IMR-90 (cell line): ENCODE data around the gene RNF4. TPM values are rescaled to one million over a fixed set of nuclear protein-coding genes. Genes with fewer than 3 reads are reported as not detected.

Experiments used
- ATAC-seq: fragments of 200-7000 bp; cut with Tn5 transposase; 2 replicates; pipeline ENCODE4 v1.9.1; 2020; ENCODE audit warnings: low read depth, mild to moderate bottlenecking, moderate library complexity
- BruUV-seq: library from RNA; stranded (reverse); fragments of 400-500 nt; replicated peaks from 2 replicates; lab custom pipeline; 2021; lab: Mats Ljungman, UMichigan
- CTCF ChIA-PET: fragments of 300-600 bp; formaldehyde crosslinking; extraction: SDS; loops from one replicate; lab custom pipeline; 2021; ENCODE audit warnings: antibody characterized with exemption; lab: Yijun Ruan, JAX
- POLR2A ChIA-PET: fragments of 300-600 bp; sonication (Branson Sonifier 250); formaldehyde crosslinking; loops from one replicate; lab custom pipeline; 2022; ENCODE audit warnings: antibody characterized with exemption; ENCODE audit not compliant: unreplicated experiment; lab: Charles Lee
- DNase-seq: peaks from one replicate; pipeline ENCODE4 v3.0.0; 2013
- H2AFZ ChIP-seq: replicated peaks from 2 replicates; pipeline ENCODE3; 2013; ENCODE audit warnings: low read length, mild to moderate bottlenecking; ENCODE audit not compliant: poor library complexity
- H2AK5ac ChIP-seq: 2 replicates; pipeline ENCODE4 v1.6.1; 2013; ENCODE audit warnings: low read depth, low read length, inconsistent platforms
- H2AK9ac ChIP-seq: replicated peaks from 2 replicates; pipeline ENCODE3; 2013; ENCODE audit warnings: mild to moderate bottlenecking, low read depth, low read length, moderate library complexity; ENCODE audit not compliant: poor library complexity
- H2BK120ac ChIP-seq: 2 replicates; pipeline ENCODE4 v1.6.1; 2013; ENCODE audit warnings: low read depth, low read length, inconsistent platforms
- H2BK15ac ChIP-seq: 3 replicates; pipeline ENCODE4 v1.6.1; 2013; ENCODE audit warnings: low read depth, low read length, inconsistent platforms
- H2BK20ac ChIP-seq: 2 replicates; pipeline ENCODE4 v1.6.1; 2013; ENCODE audit warnings: low read depth, mild to moderate bottlenecking, inconsistent platforms, low read length, moderate library complexity
- H2BK5ac ChIP-seq: 2 replicates; pipeline ENCODE4 v1.6.1; 2013; ENCODE audit warnings: mild to moderate bottlenecking, low read depth, low read length, inconsistent platforms; ENCODE audit not compliant: poor library complexity, severe bottlenecking
- H3K14ac ChIP-seq: replicated peaks from 2 replicates; pipeline ENCODE4 v1.6.1; 2013; ENCODE audit warnings: low read depth, low read length, inconsistent platforms
- H3K18ac ChIP-seq: 2 replicates; pipeline ENCODE4 v1.6.1; 2013; ENCODE audit warnings: low read depth, low read length, control low read depth
- H3K23ac ChIP-seq: 2 replicates; pipeline ENCODE4 v1.6.1; 2013; ENCODE audit warnings: low read depth, low read length, inconsistent platforms
- H3K27ac ChIP-seq: 2 replicates; pipeline ENCODE4 v1.5.1; 2013; ENCODE audit warnings: mild to moderate bottlenecking, control low read depth, low read length; ENCODE audit not compliant: insufficient read depth
- H3K27me3 ChIP-seq: 2 replicates; pipeline ENCODE4 v1.6.1; 2013; ENCODE audit warnings: low read length; ENCODE audit not compliant: control insufficient read depth, insufficient read depth
- H3K36me3 ChIP-seq: 2 replicates; pipeline ENCODE4 v1.6.1; 2013; ENCODE audit warnings: low read length, mixed read lengths; ENCODE audit not compliant: control insufficient read depth, insufficient read depth
- H3K4ac ChIP-seq: 2 replicates; pipeline ENCODE4 v1.6.1; 2013; ENCODE audit warnings: low read depth, low read length, inconsistent platforms
- H3K4me1 ChIP-seq: 2 replicates; pipeline ENCODE4 v1.6.1; 2013; ENCODE audit warnings: low read length, mixed read lengths; ENCODE audit not compliant: control insufficient read depth, insufficient read depth
- H3K4me2 ChIP-seq: 2 replicates; pipeline ENCODE4 v1.6.1; 2013; ENCODE audit warnings: low read depth, mild to moderate bottlenecking, control low read depth, low read length, moderate library complexity
- H3K4me3 ChIP-seq: 2 replicates; pipeline ENCODE4 v1.5.1; 2013; ENCODE audit warnings: low read depth, mild to moderate bottlenecking, control low read depth, low read length, moderate library complexity; ENCODE audit not compliant: insufficient read depth
- H3K56ac ChIP-seq: 2 replicates; pipeline ENCODE4 v1.6.1; 2013; ENCODE audit warnings: low read length, inconsistent platforms; ENCODE audit not compliant: insufficient read depth; ENCODE audit errors: extremely low read depth
- H3K79me1 ChIP-seq, 2 experiments: 2 replicates each; pipeline ENCODE4 v1.6.1; 2013; ENCODE audit warnings: low read length in 2 of 2, inconsistent platforms in 1 of 2, low read depth in 1 of 2
- H3K9ac ChIP-seq: 2 replicates; pipeline ENCODE4 v1.6.1; 2013; ENCODE audit warnings: low read depth, low read length, control low read depth
- H3K9me1 ChIP-seq: 2 replicates; pipeline ENCODE4 v1.6.1; 2013; ENCODE audit warnings: low read length, inconsistent platforms; ENCODE audit not compliant: insufficient read depth
- H3K9me3 ChIP-seq: 2 replicates; pipeline ENCODE4 v1.6.1; 2013; ENCODE audit warnings: low read length; ENCODE audit not compliant: control insufficient read depth, insufficient read depth
- H4K20me1 ChIP-seq: 2 replicates; pipeline ENCODE4 v1.6.1; 2013; ENCODE audit warnings: low read length, inconsistent platforms; ENCODE audit not compliant: insufficient read depth
- H4K5ac ChIP-seq: 2 replicates; pipeline ENCODE4 v1.6.1; 2013; ENCODE audit warnings: mild to moderate bottlenecking, low read depth, low read length, control low read depth
- H4K8ac ChIP-seq, 2 experiments: 2 replicates each; pipeline ENCODE4 v1.6.1; 2013; ENCODE audit warnings: low read depth in 2 of 2, low read length in 2 of 2, control low read depth in 1 of 2, inconsistent platforms in 1 of 2
- H4K91ac ChIP-seq: 2 replicates; pipeline ENCODE4 v1.6.1; 2013; ENCODE audit warnings: low read depth, low read length, inconsistent platforms; ENCODE audit not compliant: insufficient read depth
- BHLHE40 ChIP-seq: fragments of 150-350 bp; IDR thresholded peaks from 2 replicates; pipeline ENCODE4 v1.6.1; 2016; ENCODE audit warnings: mild to moderate bottlenecking, low read depth, low read length
- CEBPB ChIP-seq: IDR thresholded peaks from 2 replicates; pipeline ENCODE4 v1.6.1; 2012; ENCODE audit warnings: low read depth, low read length, improper control_type of control experiment
- CHD1 ChIP-seq: IDR thresholded peaks from 2 replicates; pipeline ENCODE4 v1.6.1; 2012; ENCODE audit warnings: low read depth, low read length, improper control_type of control experiment
- CTCF ChIP-seq: conservative IDR thresholded peaks from 2 replicates; pipeline ENCODE4 v1.5.1; 2012; ENCODE audit warnings: mild to moderate bottlenecking, low read depth, low read length, improper control_type of control experiment
- FOS ChIP-seq: fragments of 150-350 bp; IDR thresholded peaks from 2 replicates; pipeline ENCODE4 v1.6.1; 2016; ENCODE audit warnings: low read depth, low read length
- MAFK ChIP-seq: IDR thresholded peaks from 2 replicates; pipeline ENCODE4 v1.6.1; 2012; ENCODE audit warnings: low read depth, low read length, improper control_type of control experiment
- MAZ ChIP-seq: IDR thresholded peaks from 2 replicates; pipeline ENCODE4 v1.6.1; 2012; ENCODE audit warnings: low read depth, mild to moderate bottlenecking, low read length, improper control_type of control experiment, moderate library complexity, borderline replicate concordance
- NFE2L2 ChIP-seq: fragments of 150-350 bp; IDR thresholded peaks from 2 replicates; pipeline ENCODE4 v1.6.1; 2016; ENCODE audit warnings: low read depth, mild to moderate bottlenecking, low read length
- POLR2A ChIP-seq: IDR thresholded peaks from 2 replicates; pipeline ENCODE4 v1.6.1; 2012; ENCODE audit warnings: mild to moderate bottlenecking, low read depth, low read length
- RAD21 ChIP-seq: IDR thresholded peaks from 2 replicates; pipeline ENCODE4 v1.6.1; 2012; ENCODE audit warnings: low read length, improper control_type of control experiment
- RCOR1 ChIP-seq: IDR thresholded peaks from 2 replicates; pipeline ENCODE4 v1.6.1; 2012; ENCODE audit warnings: mild to moderate bottlenecking, low read length, improper control_type of control experiment; ENCODE audit not compliant: insufficient replicate concordance
- RFX5 ChIP-seq: IDR thresholded peaks from 2 replicates; pipeline ENCODE4 v1.8.0; 2012; ENCODE audit warnings: low read depth, mild to moderate bottlenecking, low read length, moderate library complexity
- SMC3 ChIP-seq: fragments of 150-350 bp; IDR thresholded peaks from 2 replicates; pipeline ENCODE4 v1.6.1; 2016; ENCODE audit warnings: low read depth, mild to moderate bottlenecking, antibody characterized with exemption, low read length, moderate library complexity
- dilution Hi-C: fragments of 300-500 bp; cut with HindIII; formaldehyde crosslinking; loops from one replicate; pipeline ENCODE4 v1.14.3; 2018; ENCODE audit warnings: low sequenced_read_pairs; ENCODE audit not compliant: unreplicated experiment
- in situ Hi-C: fragments of 300-500 bp; cut with MboI; formaldehyde crosslinking; loops from 3 replicates; pipeline ENCODE4 v1.14.3; 2019; ENCODE audit warnings: low sequenced_read_pairs, inconsistent platforms, mixed read lengths
- intact Hi-C: fragments of 100-400 bp; cut with micrococcal nuclease; formaldehyde crosslinking; loops from 2 replicates; pipeline ENCODE4 v1.10.0; 2022
- polyA plus RNA-seq, 3 experiments: library from polyadenylated mRNA; depleted of rRNA; stranded (reverse); fragments of >200 nt; gene quantifications; 2 replicates each; pipeline ENCODE4 v1.2.3, GENCODE V29; 2012; ENCODE audit warnings: low replicate concordance in 1 of 3
- total RNA-seq: library from RNA; depleted of rRNA; stranded (reverse); fragments of >200 nt; gene quantifications from 2 replicates; pipeline ENCODE4 v1.2.3, GENCODE V29; 2012
- TF ChIP-seq, protein P1 (sequence below): fragments of 150-350 bp; IDR thresholded peaks from 2 replicates; pipeline ENCODE4 v1.6.1; 2016; ENCODE audit warnings: low read depth, mild to moderate bottlenecking, low read length, moderate library complexity, borderline replicate concordance

The RNF4 gene
- total and polyA plus RNA-seq, 2 of the 4 experiments (the other 2 are of a cell fraction), result 63.8 to 73.8 TPM

GRCh38 chr4:2432004-2432403, 36.9 kb upstream of the RNF4 start:
- Histone ChIP-seq H2BK15ac (no peak overlapping the region), H3K18ac (no peak overlapping the region), H3K27ac (no peak overlapping the region), H4K8ac (no peak overlapping the region), H3K9me1 (0 out of 2 replicates have a peak, but pooled peaks cover 3% of the 10 kb centered on the region), H4K20me1 (peaks cover 7% of the 10 kb centered on the region), H3K56ac (no peak overlapping the region), H3K9me3 (peaks cover 4% of the 10 kb centered on the region; the same call in 1 of the 2 replicates), H3K79me1 (no peaks in the 10 kb centered on the region), H2BK5ac (no peak overlapping the region), H3K36me3 (no peaks in the 10 kb centered on the region), H2AK5ac (0 out of 2 replicates have a peak overlapping the region, but pooled peaks have one; percentile 1), H3K4ac (no peak overlapping the region), H3K4me3 (no peak overlapping the region), H3K9ac (no peak overlapping the region), H3K23ac (no peak overlapping the region), H2AFZ (no peak overlapping the region), H3K14ac (no peak overlapping the region), H3K4me2 (no peak overlapping the region), H2BK120ac (no peak overlapping the region), H2BK20ac (no peak overlapping the region), H3K27me3 (peaks cover 4% of the 10 kb centered on the region; the same call in 1 of the 2 replicates), H3K4me1 (peaks cover 7% of the 10 kb centered on the region), H4K91ac (no peak overlapping the region), H2AK9ac (no peak overlapping the region), H4K5ac (no peak overlapping the region)
- dilution Hi-C loops (no loop called here), in situ Hi-C loops (no loop called here), intact Hi-C loops (no loop called here)
- ATAC-seq, result no peak
- DNase-seq, result no peak
- POLR2A ChIA-PET, result no interaction called here
- no peak for TF ChIP-seq POLR2A
- no peak for TF ChIP-seq MAFK
- TF ChIP-seq NFE2L2, result no peak
- TF ChIP-seq RAD21, result no peak
- no peak for TF ChIP-seq CTCF
- TF ChIP-seq RFX5, result no peak
- TF ChIP-seq RCOR1, result no peak
- no peak for TF ChIP-seq MAZ
- no peak for TF ChIP-seq BHLHE40
- no peak for TF ChIP-seq CHD1
- TF ChIP-seq, protein P1, sequence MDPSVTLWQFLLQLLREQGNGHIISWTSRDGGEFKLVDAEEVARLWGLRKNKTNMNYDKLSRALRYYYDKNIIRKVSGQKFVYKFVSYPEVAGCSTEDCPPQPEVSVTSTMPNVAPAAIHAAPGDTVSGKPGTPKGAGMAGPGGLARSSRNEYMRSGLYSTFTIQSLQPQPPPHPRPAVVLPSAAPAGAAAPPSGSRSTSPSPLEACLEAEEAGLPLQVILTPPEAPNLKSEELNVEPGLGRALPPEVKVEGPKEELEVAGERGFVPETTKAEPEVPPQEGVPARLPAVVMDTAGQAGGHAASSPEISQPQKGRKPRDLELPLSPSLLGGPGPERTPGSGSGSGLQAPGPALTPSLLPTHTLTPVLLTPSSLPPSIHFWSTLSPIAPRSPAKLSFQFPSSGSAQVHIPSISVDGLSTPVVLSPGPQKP, result no peak
- no peak for TF ChIP-seq FOS
- TF ChIP-seq CEBPB, result no peak
- TF ChIP-seq SMC3, result no peak
- CTCF ChIA-PET, result no interaction called here
- BruUV-seq, result no TSS peak
